OCI-LY7 (cell line): Measurements from ENCODE around the gene CSF2RB. TPM values are rescaled to one million over a fixed set of nuclear protein-coding genes. Genes with fewer than 3 reads are reported as not detected.

Source experiments
- BruUV-seq: library from RNA; stranded (reverse); fragments of 400-500 nt; replicated peaks from 2 replicates; lab custom pipeline; 2021; lab: Mats Ljungman, UMichigan
- CTCF ChIA-PET: fragments of 300-600 bp; sonication (Branson Sonifier 250); formaldehyde crosslinking; loops from one replicate; lab custom pipeline; 2022; ENCODE audit warnings: antibody characterized with exemption; ENCODE audit not compliant: unreplicated experiment; lab: Charles Lee
- POLR2A ChIA-PET: fragments of 300-600 bp; sonication (Branson Sonifier 250); formaldehyde crosslinking; loops from one replicate; lab custom pipeline; 2022; ENCODE audit warnings: antibody characterized with exemption; lab: Charles Lee
- DNase-seq: peaks from one replicate; pipeline ENCODE4 v3.0.0-alpha.2; 2015; ENCODE audit warnings: low spot score
- H2AFZ ChIP-seq: fragments of 200-600 bp; sonication (generic), shearing (Covaris generic); 2 replicates; pipeline ENCODE4 v1.6.1; 2014; ENCODE audit warnings: mild to moderate bottlenecking, antibody characterized with exemption, low read length, moderate library complexity
- H3K27ac ChIP-seq: fragments of 200-600 bp; sonication (generic); 2 replicates; pipeline ENCODE4 v1.5.1; 2014; ENCODE audit warnings: mixed run types, low read depth, mild to moderate bottlenecking, moderate library complexity, low read length, inconsistent platforms; ENCODE audit not compliant: poor library complexity, severe bottlenecking
- H3K36me3 ChIP-seq: fragments of 200-600 bp; sonication (generic); 2 replicates; pipeline ENCODE4 v1.6.1; 2014; ENCODE audit warnings: mild to moderate bottlenecking, antibody characterized with exemption, low read length, moderate library complexity, mixed read lengths; ENCODE audit not compliant: insufficient read depth
- H3K4me1 ChIP-seq: fragments of 200-600 bp; sonication (generic); 2 replicates; pipeline ENCODE4 v1.5.1; 2014; ENCODE audit warnings: mild to moderate bottlenecking, low read length; ENCODE audit not compliant: insufficient read depth, poor library complexity, severe bottlenecking
- H3K4me2 ChIP-seq: fragments of 200-600 bp; sonication (generic); 2 replicates; pipeline ENCODE4 v1.6.1; 2014; ENCODE audit warnings: mild to moderate bottlenecking, low read length
- H3K4me3 ChIP-seq: fragments of 200-600 bp; sonication (generic); 2 replicates; pipeline ENCODE4 v1.5.1; 2014; ENCODE audit warnings: mild to moderate bottlenecking, low read depth, low read length; ENCODE audit not compliant: poor library complexity, severe bottlenecking
- H3K79me2 ChIP-seq: fragments of 200-600 bp; sonication (generic); 2 replicates; pipeline ENCODE4 v1.6.1; 2016; ENCODE audit warnings: low read depth, mild to moderate bottlenecking, low read length, moderate library complexity, mixed read lengths; ENCODE audit not compliant: insufficient read depth
- H3K9me2 ChIP-seq: fragments of 200-600 bp; sonication (generic); 2 replicates; pipeline ENCODE4 v1.6.1; 2016; ENCODE audit warnings: mild to moderate bottlenecking, low read length, mixed read lengths; ENCODE audit not compliant: insufficient read depth
- H3K9me3 ChIP-seq: fragments of 200-600 bp; sonication (generic); 2 replicates; pipeline ENCODE4 v1.6.1; 2014; ENCODE audit warnings: mild to moderate bottlenecking, mixed run types, low read length, mixed read lengths
- H4K20me1 ChIP-seq: fragments of 200-600 bp; sonication (generic); 2 replicates; pipeline ENCODE4 v1.6.1; 2014; ENCODE audit warnings: mild to moderate bottlenecking, antibody characterized with exemption, low read length, moderate library complexity, mixed read lengths; ENCODE audit not compliant: insufficient read depth
- CTCF ChIP-seq: fragments of 200-600 bp; sonication (generic); conservative IDR thresholded peaks from 2 replicates; pipeline ENCODE4 v1.5.1; 2014; ENCODE audit warnings: mild to moderate bottlenecking, antibody characterized with exemption, low read length, moderate library complexity, mixed read lengths
- EZH2phosphoT487 ChIP-seq: fragments of 200-600 bp; sonication (generic); IDR thresholded peaks from 2 replicates; pipeline ENCODE4 v1.6.1; 2018; ENCODE audit warnings: low read depth, borderline replicate concordance, mild to moderate bottlenecking, mixed run types, antibody characterized with exemption, low read length, moderate library complexity, mixed read lengths
- intact Hi-C: fragments of 100-400 bp; cut with micrococcal nuclease; formaldehyde crosslinking; loops from one replicate; pipeline ENCODE4 v1.10.0; 2022; ENCODE audit not compliant: unreplicated experiment
- total RNA-seq, 2 experiments: library from RNA; depleted of rRNA in 1 of 2; stranded (reverse); fragments of >200 nt in 1 of 2; shearing (Covaris generic) in 1 of 2; gene quantifications; 2 replicates each; pipeline ENCODE4 v1.2.3, GENCODE V29; 2014 to 2022

CSF2RB gene
- total RNA-seq, 2 experiments from 2014 or later: 6.2 to 23.4 TPM

GRCh38 chr22:36963302-36963701 lies 49.9 kb downstream of the CSF2RB start:
- Histone ChIP-seq H4K20me1 (no peaks in the 10 kb centered on the region), H3K9me3 (no peaks in the 10 kb centered on the region), H3K27ac (no peak overlapping the region), H3K79me2 (no peaks in the 10 kb centered on the region), H3K4me3 (no peak overlapping the region), H3K4me2 (no peak overlapping the region), H2AFZ (no peak overlapping the region), H3K36me3 (no peaks in the 10 kb centered on the region), H3K9me2 (no peaks in the 10 kb centered on the region), H3K4me1 (no peaks in the 10 kb centered on the region)
- BruUV-seq: no TSS peak
- POLR2A ChIA-PET: interaction anchor here (0.6 kb wide), 1 partner anchor 804 kb away, joined by 5 read pairs; no protein-coding TSS in a partner anchor
- TF ChIP-seq CTCF (no peak), EZH2phosphoT487 (no peak)
- intact Hi-C loops: no loop called here
- DNase-seq: no peak
- CTCF ChIA-PET: no interaction called here

GRCh38 chr22:36964106-36964505 lies 50.7 kb downstream of the CSF2RB start:
- H3K36me3 ChIP-seq: no peaks in the 10 kb centered on the region
- H3K4me1 ChIP-seq: no peaks in the 10 kb centered on the region
- no peak overlapping the region for H3K27ac ChIP-seq
- no peak overlapping the region for H3K4me2 ChIP-seq
- no peaks in the 10 kb centered on the region for H4K20me1 ChIP-seq
- H3K4me3 ChIP-seq: no peak overlapping the region
- DNase-seq: no peak
- no peaks in the 10 kb centered on the region for H3K79me2 ChIP-seq
- intact Hi-C loops: no loop called here
- POLR2A ChIA-PET: interaction anchor here (0.6 kb wide), 1 partner anchor 16 kb away, joined by 4 read pairs; no protein-coding TSS in a partner anchor
- no TSS peak for BruUV-seq
- H3K9me2 ChIP-seq: no peaks in the 10 kb centered on the region
- H2AFZ ChIP-seq: no peak overlapping the region
- CTCF ChIA-PET: no interaction called here
- H3K9me3 ChIP-seq: no peaks in the 10 kb centered on the region
- TF ChIP-seq EZH2phosphoT487: no peak
- no peak for TF ChIP-seq CTCF

- no TSS peak for BruUV-seq
- H3K79me2 ChIP-seq: no peaks in the 10 kb centered on the region
- H3K9me3 ChIP-seq: no peaks in the 10 kb centered on the region
- no peaks in the 10 kb centered on the region for H3K36me3 ChIP-seq
- POLR2A ChIA-PET: interaction anchor here (0.6 kb wide), 1 partner anchor 8 kb away, joined by 4 read pairs; no protein-coding TSS in a partner anchor
- H3K27ac ChIP-seq: no peak overlapping the region
- no peak for DNase-seq
- H2AFZ ChIP-seq: no peak overlapping the region
- no peaks in the 10 kb centered on the region for H3K4me1 ChIP-seq
- intact Hi-C loops: no loop called here
- TF ChIP-seq CTCF: no peak
- TF ChIP-seq EZH2phosphoT487: no peak
- no peaks in the 10 kb centered on the region for H3K9me2 ChIP-seq
- CTCF ChIA-PET: no interaction called here
- H3K4me3 ChIP-seq: no peak overlapping the region
- no peak overlapping the region for H3K4me2 ChIP-seq
- H4K20me1 ChIP-seq: no peaks in the 10 kb centered on the region
These were observed 52.3 kb downstream of the CSF2RB start for GRCh38 chr22:36965696-36966095.
